GM18498 (cell line): ENCODE data around the gene HIPK1.

Experiments
- ATAC-seq: cut with Tn5 transposase; IDR thresholded peaks from one replicate; pipeline ENCODE4 v1.9.1; 2021; ENCODE audit warnings: mild to moderate bottlenecking, moderate library complexity; ENCODE audit not compliant: unreplicated experiment

HIPK1 gene

GRCh38 chr1:113913312-113913668, 15.8 kb upstream of the HIPK1 start:
- ATAC-seq: no peak

GRCh38 chr1:113913887-113914664, 15.0 kb upstream of the HIPK1 start:
- ATAC-seq: no peak

- no peak for ATAC-seq
Measured at GRCh38 chr1:113916974-113917373, 12.2 kb upstream of the HIPK1 start.

GRCh38 chr1:113917400-113918082, 11.6 kb upstream of the HIPK1 start:
- ATAC-seq: no peak

- no peak for ATAC-seq
Measured at GRCh38 chr1:113918243-113918642, 10.9 kb upstream of the HIPK1 start.

- ATAC-seq: no peak
Measured at GRCh38 chr1:113922957-113923356, 6.2 kb upstream of the HIPK1 start.

GRCh38 chr1:113924473-113924872, 4.7 kb upstream of the HIPK1 start:
- ATAC-seq: no peak

GRCh38 chr1:113928187-113928930, 765 bp upstream of the HIPK1 start:
- no peak for ATAC-seq

- peak; percentile 39 for ATAC-seq
Measured at GRCh38 chr1:113929750-113930498, 800 bp downstream of the HIPK1 start.

- peak; percentile 26 for ATAC-seq
Measured at GRCh38 chr1:113930499-113931161, 1.5 kb downstream of the HIPK1 start.

- ATAC-seq: no peak
Measured at GRCh38 chr1:113931451-113931851, 2.3 kb downstream of the HIPK1 start.

- ATAC-seq: no peak
Measured at GRCh38 chr1:113934006-113934405, 4.9 kb downstream of the HIPK1 start.

- ATAC-seq: no peak
Measured at GRCh38 chr1:113934511-113935055, 5.5 kb downstream of the HIPK1 start.

- no peak for ATAC-seq
Measured at GRCh38 chr1:113935176-113935575, 6.1 kb downstream of the HIPK1 start.

GRCh38 chr1:113935970-113936369, 6.8 kb downstream of the HIPK1 start:
- no peak for ATAC-seq

- no peak for ATAC-seq
Measured at GRCh38 chr1:113937146-113937545, 8.0 kb downstream of the HIPK1 start.

GRCh38 chr1:113938192-113938591, 9.1 kb downstream of the HIPK1 start:
- no peak for ATAC-seq

- ATAC-seq: no peak
Measured at GRCh38 chr1:113940365-113941244, 11.5 kb downstream of the HIPK1 start.

- no peak for ATAC-seq
Measured at GRCh38 chr1:113941245-113941559, 12.1 kb downstream of the HIPK1 start.
